Mucosa of rectum (tissue), 2 donors: Measurements from ENCODE around the gene WASF3.

Experiments used
- H3K27ac ChIP-seq, 2 donors: one replicate each; pipeline ENCODE4 v1.7.0; 2013; ENCODE audit warnings: inconsistent platforms in 2 of 2, low read depth in 2 of 2, low read length in 2 of 2
- H3K27me3 ChIP-seq, 2 donors: one replicate each; pipeline ENCODE4 v1.7.0; 2013; ENCODE audit warnings: low read length in 2 of 2; ENCODE audit not compliant: control insufficient read depth in 2 of 2, insufficient read depth in 2 of 2
- H3K36me3 ChIP-seq, 2 donors: one replicate each; pipeline ENCODE4 v1.7.0; 2013; ENCODE audit warnings: low read length in 2 of 2; ENCODE audit not compliant: control insufficient read depth in 2 of 2, insufficient read depth in 2 of 2
- H3K4me1 ChIP-seq, 2 donors: one replicate each; pipeline ENCODE4 v1.7.0; 2013; ENCODE audit warnings: low read length in 2 of 2, mild to moderate bottlenecking in 1 of 2; ENCODE audit not compliant: control insufficient read depth in 2 of 2, insufficient read depth in 2 of 2
- H3K4me3 ChIP-seq, 2 donors: one replicate each; pipeline ENCODE4 v1.7.0; 2013; ENCODE audit warnings: low read length in 2 of 2
- H3K9ac ChIP-seq, 2 donors: one replicate each; pipeline ENCODE4 v1.7.0; 2013; ENCODE audit warnings: low read length in 2 of 2, low read depth in 1 of 2, mild to moderate bottlenecking in 1 of 2
- H3K9me3 ChIP-seq, 2 donors: one replicate each; pipeline ENCODE4 v1.7.0; 2013; ENCODE audit warnings: low read length in 2 of 2; ENCODE audit not compliant: control insufficient read depth in 2 of 2
- donor health status: healthy.
- donor health status: Normal muscosa, but diverticular disease.

Gene WASF3

GRCh38 chr13:26599403-26599802, 41.9 kb downstream of the WASF3 start:
- H3K27ac ChIP-seq, result no peak overlapping the region
- no peak overlapping the region for H3K9ac ChIP-seq
- no peaks in the 10 kb centered on the region for H3K4me1 ChIP-seq
- H3K4me3 ChIP-seq, result no peak overlapping the region
- no peaks in the 10 kb centered on the region for H3K36me3 ChIP-seq
- no peaks in the 10 kb centered on the region for H3K27me3 ChIP-seq
- H3K9me3 ChIP-seq, result no peaks in the 10 kb centered on the region

GRCh38 chr13:26599860-26600259, 42.4 kb downstream of the WASF3 start:
- H3K27ac ChIP-seq, result no peak overlapping the region
- no peaks in the 10 kb centered on the region for H3K36me3 ChIP-seq
- H3K4me1 ChIP-seq, result no peaks in the 10 kb centered on the region
- no peak overlapping the region for H3K4me3 ChIP-seq
- H3K27me3 ChIP-seq, result no peaks in the 10 kb centered on the region
- H3K9ac ChIP-seq, result no peak overlapping the region
- H3K9me3 ChIP-seq, result no peaks in the 10 kb centered on the region

GRCh38 chr13:26600343-26600742, 42.9 kb downstream of the WASF3 start:
- H3K27ac ChIP-seq, result no peak overlapping the region
- no peaks in the 10 kb centered on the region for H3K36me3 ChIP-seq
- H3K27me3 ChIP-seq, result no peaks in the 10 kb centered on the region
- H3K9ac ChIP-seq, result no peak overlapping the region
- no peak overlapping the region for H3K4me3 ChIP-seq
- H3K4me1 ChIP-seq, result no peaks in the 10 kb centered on the region
- H3K9me3 ChIP-seq, result no peaks in the 10 kb centered on the region

GRCh38 chr13:26601669-26602068, 44.2 kb downstream of the WASF3 start:
- H3K36me3 ChIP-seq, result no peaks in the 10 kb centered on the region
- H3K9ac ChIP-seq, result no peak overlapping the region
- H3K27me3 ChIP-seq, result no peaks in the 10 kb centered on the region
- H3K4me1 ChIP-seq, result no peaks in the 10 kb centered on the region
- H3K27ac ChIP-seq, result no peak overlapping the region
- H3K9me3 ChIP-seq, result no peaks in the 10 kb centered on the region
- no peak overlapping the region for H3K4me3 ChIP-seq

GRCh38 chr13:26602783-26603182, 45.3 kb downstream of the WASF3 start:
- Histone ChIP-seq H3K4me1 (no peaks in the 10 kb centered on the region), H3K27me3 (no peaks in the 10 kb centered on the region), H3K9ac (no peak overlapping the region)

GRCh38 chr13:26604784-26605545, 47.5 kb downstream of the WASF3 start:
- Histone ChIP-seq H3K4me1 (no peaks in the 10 kb centered on the region), H3K27ac (no peak overlapping the region), H3K9me3 (no peaks in the 10 kb centered on the region), H3K9ac (no peak overlapping the region), H3K36me3 (no peaks in the 10 kb centered on the region), H3K27me3 (no peaks in the 10 kb centered on the region), H3K4me3 (no peak overlapping the region)

More at GRCh38 chr13:26602783-26603182, 45.3 kb downstream of the WASF3 start:
- H3K27ac ChIP-seq, result no peak overlapping the region
- H3K4me3 ChIP-seq, result no peak overlapping the region
- no peaks in the 10 kb centered on the region for H3K9me3 ChIP-seq
- H3K36me3 ChIP-seq, result no peaks in the 10 kb centered on the region

- Histone ChIP-seq H3K4me3 (no peak overlapping the region), H3K9me3 (no peaks in the 10 kb centered on the region), H3K27me3 (no peaks in the 10 kb centered on the region), H3K27ac (no peak overlapping the region), H3K4me1 (no peaks in the 10 kb centered on the region), H3K36me3 (no peaks in the 10 kb centered on the region), H3K9ac (no peak overlapping the region)
Measured at GRCh38 chr13:26605845-26606244, 48.4 kb downstream of the WASF3 start.

GRCh38 chr13:26606631-26607030, 49.1 kb downstream of the WASF3 start:
- Histone ChIP-seq H3K4me1 (no peaks in the 10 kb centered on the region), H3K9ac (no peak overlapping the region), H3K27ac (no peak overlapping the region), H3K9me3 (no peaks in the 10 kb centered on the region), H3K27me3 (no peaks in the 10 kb centered on the region), H3K4me3 (no peak overlapping the region), H3K36me3 (no peaks in the 10 kb centered on the region)

- Histone ChIP-seq H3K27ac (no peak overlapping the region), H3K4me1 (no peaks in the 10 kb centered on the region), H3K9me3 (no peaks in the 10 kb centered on the region), H3K36me3 (no peaks in the 10 kb centered on the region), H3K4me3 (no peak overlapping the region), H3K9ac (no peak overlapping the region), H3K27me3 (peaks cover 0 to 2% of the 10 kb centered on the region in 2 donors)
Measured at GRCh38 chr13:26614721-26615120, 57.2 kb downstream of the WASF3 start.

- H3K27ac ChIP-seq, result no peak overlapping the region
- H3K4me3 ChIP-seq, result no peak overlapping the region
- H3K27me3 ChIP-seq, result peaks cover 0 to 2% of the 10 kb centered on the region in 2 donors
- no peak overlapping the region for H3K9ac ChIP-seq
- H3K4me1 ChIP-seq, result peaks cover 0 to under 1% of the 10 kb centered on the region in 2 donors
- no peaks in the 10 kb centered on the region for H3K9me3 ChIP-seq
- no peaks in the 10 kb centered on the region for H3K36me3 ChIP-seq
Measured at GRCh38 chr13:26616126-26616525, 58.6 kb downstream of the WASF3 start.
